Measurements from ENCODE around the gene MRC1.

Gene MRC1

DNA sequence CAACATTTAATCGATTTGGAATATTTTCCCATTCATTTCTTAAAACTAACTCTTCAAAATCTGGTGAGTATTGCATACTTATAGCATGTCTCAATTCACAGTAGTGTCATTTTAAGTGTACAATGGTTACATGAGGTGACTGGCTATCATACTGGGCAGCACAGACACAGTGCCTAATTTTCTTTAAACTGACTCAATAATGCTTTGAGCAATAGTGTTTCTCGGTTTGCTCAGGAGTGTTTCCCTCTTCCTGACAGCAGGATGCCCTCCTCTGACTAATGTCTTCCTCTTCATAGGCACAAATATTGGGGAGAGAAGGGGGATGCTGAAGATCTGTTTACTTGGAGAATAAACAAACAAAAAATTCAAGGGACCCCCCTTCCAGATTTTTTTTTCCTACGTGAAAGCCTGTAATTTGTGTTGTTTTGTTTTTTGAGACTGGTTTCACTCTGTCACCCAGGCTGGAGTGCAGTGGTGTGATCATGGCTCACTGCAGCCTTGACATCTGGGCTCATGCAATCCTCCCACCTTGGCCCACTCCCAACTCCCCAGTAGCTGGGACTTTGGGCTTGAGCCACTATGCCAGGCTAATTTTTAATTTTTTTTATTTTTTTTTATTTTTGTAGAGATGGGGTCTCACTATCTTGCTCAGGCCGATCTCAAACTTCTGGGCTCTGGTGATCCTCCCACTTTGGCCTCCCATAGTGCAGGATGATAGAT is 2.2 kb downstream of the MRC1 start:
- Mint-ChIP-seq H3K4me1 (ENCODE audit: low read depth) (no peaks in the 10 kb centered on the region), H3K9me3 (no peaks in the 10 kb centered on the region), H3K4me3 (no peak overlapping the region), H3K36me3 (ENCODE audit: low read depth) (no peaks in the 10 kb centered on the region), H3K27ac (no peak overlapping the region), H3K27me3 (ENCODE audit: low read depth) (peaks cover 10% of the 10 kb centered on the region)
- DNase-seq (ENCODE audit: low spot score), result no peak

DNA sequence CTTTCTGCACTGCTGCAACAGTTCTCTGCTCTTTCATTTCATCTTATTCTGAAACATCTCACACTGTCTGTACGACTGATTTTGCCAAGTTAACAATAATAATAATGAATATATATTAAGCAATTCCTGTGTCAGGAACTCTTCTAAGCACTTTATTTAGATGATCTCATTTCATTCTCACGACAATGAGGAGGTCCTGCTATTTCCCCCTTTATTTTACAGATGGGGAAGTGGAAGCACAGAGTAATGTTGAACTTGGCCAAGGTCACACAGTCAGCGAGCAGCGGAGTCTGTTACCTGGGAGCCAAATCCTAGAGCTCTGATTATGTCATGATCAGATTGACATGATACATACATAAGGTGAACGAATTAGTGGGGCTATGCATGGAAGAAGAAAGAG is 5.8 kb downstream of the MRC1 start:
- Mint-ChIP-seq H3K27ac (no peak overlapping the region), H3K4me3 (no peak overlapping the region), H3K27me3 (ENCODE audit: low read depth) (peaks cover 5% of the 10 kb centered on the region), H3K4me1 (ENCODE audit: low read depth) (no peaks in the 10 kb centered on the region), H3K36me3 (ENCODE audit: low read depth) (no peaks in the 10 kb centered on the region), H3K9me3 (no peaks in the 10 kb centered on the region)
- no peak for DNase-seq (ENCODE audit: low spot score)

DNA sequence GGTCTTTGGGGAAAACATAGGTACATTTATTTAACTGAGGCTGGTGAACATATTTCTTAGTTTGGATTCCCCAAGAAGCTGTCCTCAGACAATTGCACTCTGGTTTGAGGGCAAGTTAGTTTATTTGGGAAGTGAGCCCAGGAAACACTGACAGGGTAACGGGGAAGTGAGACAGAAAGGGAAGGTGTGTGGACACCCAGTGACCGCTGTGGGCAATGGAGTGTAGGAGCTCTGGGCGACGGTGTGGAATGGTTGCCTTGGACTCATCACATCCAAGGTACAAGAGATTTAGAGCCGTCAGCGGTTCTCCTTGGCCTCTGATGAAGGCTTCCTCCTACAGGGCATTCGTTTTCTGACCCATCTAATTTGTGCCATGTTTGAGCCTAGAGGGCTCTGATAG is 7.1 kb downstream of the MRC1 start:
- H3K4me3 Mint-ChIP-seq, result no peak overlapping the region
- H3K27me3 Mint-ChIP-seq (ENCODE audit: low read depth), result no peaks in the 10 kb centered on the region
- H3K9me3 Mint-ChIP-seq, result no peaks in the 10 kb centered on the region
- DNase-seq (ENCODE audit: low spot score), result no peak
- no peaks in the 10 kb centered on the region for H3K36me3 Mint-ChIP-seq (ENCODE audit: low read depth)
- H3K27ac Mint-ChIP-seq, result no peak overlapping the region
- no peaks in the 10 kb centered on the region for H3K4me1 Mint-ChIP-seq (ENCODE audit: low read depth)

DNA sequence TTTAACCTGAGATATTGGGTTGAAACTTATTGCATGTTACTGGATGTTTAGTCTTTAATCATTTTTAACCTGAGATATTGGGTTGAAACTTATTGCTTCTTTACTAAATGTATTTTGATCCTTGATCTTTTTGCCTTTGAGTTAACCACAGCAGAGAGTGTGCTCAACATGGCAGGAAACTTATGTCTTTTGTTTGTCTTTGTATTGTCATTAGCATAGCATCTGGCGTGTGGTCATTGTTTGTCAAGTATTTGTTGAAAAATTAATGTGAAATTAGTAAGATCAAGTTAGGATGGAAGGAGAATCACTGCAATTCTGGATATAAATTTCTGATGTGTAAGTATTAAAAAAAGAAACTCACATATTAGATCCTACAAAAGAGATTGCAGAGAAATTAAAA is 8.2 kb downstream of the MRC1 start:
- no peaks in the 10 kb centered on the region for H3K4me1 Mint-ChIP-seq (ENCODE audit: low read depth)
- no peaks in the 10 kb centered on the region for H3K36me3 Mint-ChIP-seq (ENCODE audit: low read depth)
- H3K9me3 Mint-ChIP-seq, result no peaks in the 10 kb centered on the region
- no peak overlapping the region for H3K4me3 Mint-ChIP-seq
- H3K27me3 Mint-ChIP-seq (ENCODE audit: low read depth), result no peaks in the 10 kb centered on the region
- no peak overlapping the region for H3K27ac Mint-ChIP-seq
- DNase-seq (ENCODE audit: low spot score), result no peak

DNA sequence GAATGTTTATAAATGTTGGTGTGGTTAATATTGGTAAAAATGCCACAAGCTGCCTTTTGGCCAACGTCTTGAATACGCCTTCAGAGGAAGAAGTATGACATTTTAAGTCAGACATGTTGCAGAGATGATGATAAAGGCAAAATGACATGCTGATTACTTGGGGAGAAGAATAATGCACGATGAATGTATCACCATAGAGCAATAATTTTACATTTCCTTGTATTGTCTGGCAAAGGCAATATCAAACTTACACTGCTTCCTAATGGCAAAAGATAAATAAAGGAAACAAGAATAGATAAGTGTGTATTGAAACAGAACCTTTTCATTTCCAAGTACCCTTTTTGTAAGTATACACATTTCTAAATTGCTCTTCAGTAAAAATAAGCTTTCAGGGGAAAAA is 8.6 kb downstream of the MRC1 start:
- no peaks in the 10 kb centered on the region for H3K36me3 Mint-ChIP-seq (ENCODE audit: low read depth)
- H3K27ac Mint-ChIP-seq, result no peak overlapping the region
- no peak overlapping the region for H3K4me3 Mint-ChIP-seq
- no peaks in the 10 kb centered on the region for H3K27me3 Mint-ChIP-seq (ENCODE audit: low read depth)
- no peaks in the 10 kb centered on the region for H3K4me1 Mint-ChIP-seq (ENCODE audit: low read depth)
- no peak for DNase-seq (ENCODE audit: low spot score)
- no peaks in the 10 kb centered on the region for H3K9me3 Mint-ChIP-seq

DNA sequence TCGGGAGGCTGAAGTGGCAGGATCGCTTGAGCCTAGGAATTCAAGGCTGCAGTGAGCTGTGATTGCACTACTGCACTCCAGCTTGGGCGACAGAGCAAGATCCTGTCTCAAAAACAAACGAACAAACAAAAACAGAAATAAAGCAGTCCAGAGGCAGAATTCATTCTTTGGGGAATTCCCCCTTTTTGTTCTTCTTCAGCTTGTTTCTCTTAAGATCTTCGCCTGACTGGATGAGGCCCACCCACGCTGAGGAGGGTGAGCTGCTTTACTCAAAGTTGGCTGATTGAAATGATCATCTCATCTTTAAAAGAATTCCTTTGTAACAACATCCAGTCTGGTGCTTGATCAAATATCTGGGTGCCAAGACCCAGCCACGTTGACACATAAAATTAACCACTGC is 10.7 kb downstream of the MRC1 start:
- Mint-ChIP-seq H3K4me3 (no peak overlapping the region), H3K36me3 (ENCODE audit: low read depth) (no peaks in the 10 kb centered on the region), H3K4me1 (ENCODE audit: low read depth) (no peaks in the 10 kb centered on the region), H3K27me3 (ENCODE audit: low read depth) (no peaks in the 10 kb centered on the region), H3K9me3 (no peaks in the 10 kb centered on the region), H3K27ac (no peak overlapping the region)
- no peak for DNase-seq (ENCODE audit: low spot score)

DNA sequence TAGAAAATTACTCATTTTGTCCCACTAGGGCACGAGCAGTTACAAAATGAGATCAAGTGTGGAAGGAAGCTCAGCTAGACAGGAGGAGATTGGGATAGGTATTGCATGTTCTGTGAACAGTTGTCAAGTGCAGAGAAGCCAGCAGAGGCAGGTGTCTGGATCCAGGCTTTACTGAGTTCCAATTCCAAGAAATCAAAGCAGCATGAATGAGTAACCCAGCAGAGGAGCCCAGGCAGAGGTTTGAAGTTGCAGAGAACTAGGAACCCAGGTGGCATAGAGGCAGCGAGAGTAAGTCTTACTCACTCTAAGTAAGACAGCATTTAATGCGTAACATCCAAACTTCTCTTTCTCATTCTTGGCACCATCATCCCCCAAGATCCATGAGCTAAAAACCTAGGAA is 11.8 kb downstream of the MRC1 start:
- H3K9me3 Mint-ChIP-seq, result no peaks in the 10 kb centered on the region
- no peaks in the 10 kb centered on the region for H3K27me3 Mint-ChIP-seq (ENCODE audit: low read depth)
- no peak overlapping the region for H3K27ac Mint-ChIP-seq
- no peak overlapping the region for H3K4me3 Mint-ChIP-seq
- H3K36me3 Mint-ChIP-seq (ENCODE audit: low read depth), result no peaks in the 10 kb centered on the region
- DNase-seq (ENCODE audit: low spot score), result no peak
- no peaks in the 10 kb centered on the region for H3K4me1 Mint-ChIP-seq (ENCODE audit: low read depth)

DNA sequence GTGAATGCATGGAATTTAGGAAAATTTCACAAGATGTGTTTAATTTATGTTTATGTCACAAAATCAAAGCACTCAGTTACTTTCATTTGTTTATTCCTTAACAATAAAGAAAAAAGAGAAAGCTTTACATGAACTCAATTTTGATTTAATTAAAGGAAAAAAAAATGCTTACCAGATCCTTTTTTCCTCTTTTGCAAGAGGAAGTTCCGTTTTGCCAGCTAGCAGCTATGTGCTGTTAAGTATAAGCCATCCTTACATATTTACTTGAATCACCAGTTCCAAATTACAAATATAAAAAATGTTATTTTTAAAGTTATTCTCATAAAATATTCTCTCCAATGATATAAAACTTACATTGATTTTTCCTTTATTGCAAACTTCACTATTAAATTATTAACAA is 12.7 kb downstream of the MRC1 start:
- Mint-ChIP-seq H3K27me3 (ENCODE audit: low read depth) (no peaks in the 10 kb centered on the region), H3K4me3 (no peak overlapping the region), H3K27ac (no peak overlapping the region), H3K4me1 (ENCODE audit: low read depth) (no peaks in the 10 kb centered on the region), H3K9me3 (no peaks in the 10 kb centered on the region), H3K36me3 (ENCODE audit: low read depth) (no peaks in the 10 kb centered on the region)
- no peak for DNase-seq (ENCODE audit: low spot score)

DNA sequence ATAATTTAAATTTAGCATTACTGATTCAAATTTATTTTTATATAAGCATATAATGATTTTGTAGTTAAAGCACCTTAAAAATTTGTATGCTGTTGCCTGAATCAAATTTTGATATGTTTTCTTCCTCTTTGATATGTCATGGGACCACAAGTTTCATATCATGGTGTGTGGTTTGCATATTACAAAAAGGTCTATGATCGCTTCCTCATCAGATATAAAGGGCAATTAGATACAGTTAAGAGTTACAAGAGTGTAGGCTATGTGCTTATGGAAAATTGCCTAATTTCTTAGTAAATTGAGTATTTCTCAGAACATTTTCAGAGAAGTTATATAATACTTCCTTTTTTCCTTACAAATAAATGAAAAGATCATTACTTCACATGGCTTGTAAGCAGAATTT is 22.2 kb downstream of the MRC1 start:
- H3K9me3 Mint-ChIP-seq, result no peaks in the 10 kb centered on the region
- no peak for DNase-seq (ENCODE audit: low spot score)
- no peaks in the 10 kb centered on the region for H3K27me3 Mint-ChIP-seq (ENCODE audit: low read depth)
- H3K4me1 Mint-ChIP-seq (ENCODE audit: low read depth), result no peaks in the 10 kb centered on the region
- H3K36me3 Mint-ChIP-seq (ENCODE audit: low read depth), result no peaks in the 10 kb centered on the region
- no peak overlapping the region for H3K4me3 Mint-ChIP-seq
- no peak overlapping the region for H3K27ac Mint-ChIP-seq

DNA sequence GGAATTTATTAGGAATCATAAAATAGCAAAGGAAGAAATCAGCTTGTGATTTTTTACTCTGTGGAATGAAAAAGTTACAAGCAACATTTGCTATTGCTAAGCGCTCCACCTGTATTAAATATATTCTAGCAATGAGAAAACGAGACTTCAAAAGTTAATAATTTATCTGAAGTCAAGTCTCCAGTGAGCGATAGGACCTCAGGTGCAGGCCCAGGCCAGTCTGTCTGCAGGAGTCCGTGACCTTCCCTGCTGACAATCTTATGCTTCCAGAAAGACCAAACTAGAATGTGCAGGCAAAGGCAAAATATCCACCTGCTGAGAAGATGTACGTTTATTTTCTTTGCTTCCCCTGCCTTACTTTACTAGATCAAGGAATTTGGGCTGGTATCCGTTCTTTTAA is 22.7 kb downstream of the MRC1 start:
- no peaks in the 10 kb centered on the region for H3K4me1 Mint-ChIP-seq (ENCODE audit: low read depth)
- H3K9me3 Mint-ChIP-seq, result no peaks in the 10 kb centered on the region
- H3K27me3 Mint-ChIP-seq (ENCODE audit: low read depth), result no peaks in the 10 kb centered on the region
- DNase-seq (ENCODE audit: low spot score), result no peak
- H3K27ac Mint-ChIP-seq, result no peak overlapping the region
- H3K36me3 Mint-ChIP-seq (ENCODE audit: low read depth), result no peaks in the 10 kb centered on the region
- no peak overlapping the region for H3K4me3 Mint-ChIP-seq

DNA sequence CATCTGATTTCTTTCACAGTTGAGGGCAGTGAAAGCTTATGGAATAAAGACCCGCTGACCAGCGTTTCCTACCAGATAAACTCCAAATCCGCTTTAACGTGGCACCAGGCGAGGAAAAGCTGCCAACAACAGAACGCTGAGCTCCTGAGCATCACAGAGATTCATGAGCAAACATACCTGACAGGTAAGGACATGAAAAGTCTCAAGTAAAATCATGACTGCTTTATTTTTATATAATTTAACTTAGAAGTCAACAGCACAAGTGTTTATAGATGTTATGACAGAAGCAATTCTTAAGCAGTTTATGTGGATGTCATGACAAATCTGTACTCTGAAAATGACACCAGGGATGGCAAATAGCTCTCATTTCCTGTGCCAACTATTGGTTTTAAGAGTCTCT is 24.5 kb downstream of the MRC1 start:
- no peak overlapping the region for H3K27ac Mint-ChIP-seq
- H3K9me3 Mint-ChIP-seq, result no peaks in the 10 kb centered on the region
- H3K36me3 Mint-ChIP-seq (ENCODE audit: low read depth), result no peaks in the 10 kb centered on the region
- H3K27me3 Mint-ChIP-seq (ENCODE audit: low read depth), result no peaks in the 10 kb centered on the region
- DNase-seq (ENCODE audit: low spot score), result no peak
- no peak overlapping the region for H3K4me3 Mint-ChIP-seq
- H3K4me1 Mint-ChIP-seq (ENCODE audit: low read depth), result no peaks in the 10 kb centered on the region

DNA sequence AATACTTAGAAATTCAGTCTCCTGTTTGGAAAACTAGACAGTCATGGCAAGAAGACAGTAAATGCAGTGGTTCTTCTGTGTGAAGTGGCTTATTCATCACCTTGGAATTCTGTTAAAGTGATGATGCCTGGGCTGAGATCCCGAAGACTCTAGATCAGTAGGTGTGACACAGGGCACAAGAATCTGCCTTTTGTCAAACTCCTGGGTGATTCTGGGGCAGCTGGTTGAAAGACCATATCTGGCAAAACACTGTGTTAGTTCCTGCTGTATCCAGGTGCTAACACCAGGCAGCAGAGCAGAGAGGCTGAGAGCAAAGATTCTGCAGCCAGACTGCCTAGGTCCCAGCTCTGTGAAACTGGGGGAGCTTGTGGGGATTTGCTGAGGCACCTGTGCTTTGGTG is 26.5 kb downstream of the MRC1 start:
- Mint-ChIP-seq H3K36me3 (ENCODE audit: low read depth) (no peaks in the 10 kb centered on the region), H3K27me3 (ENCODE audit: low read depth) (no peaks in the 10 kb centered on the region), H3K4me3 (no peak overlapping the region), H3K4me1 (ENCODE audit: low read depth) (no peaks in the 10 kb centered on the region), H3K9me3 (no peaks in the 10 kb centered on the region), H3K27ac (no peak overlapping the region)
- no peak for DNase-seq (ENCODE audit: low spot score)

DNA sequence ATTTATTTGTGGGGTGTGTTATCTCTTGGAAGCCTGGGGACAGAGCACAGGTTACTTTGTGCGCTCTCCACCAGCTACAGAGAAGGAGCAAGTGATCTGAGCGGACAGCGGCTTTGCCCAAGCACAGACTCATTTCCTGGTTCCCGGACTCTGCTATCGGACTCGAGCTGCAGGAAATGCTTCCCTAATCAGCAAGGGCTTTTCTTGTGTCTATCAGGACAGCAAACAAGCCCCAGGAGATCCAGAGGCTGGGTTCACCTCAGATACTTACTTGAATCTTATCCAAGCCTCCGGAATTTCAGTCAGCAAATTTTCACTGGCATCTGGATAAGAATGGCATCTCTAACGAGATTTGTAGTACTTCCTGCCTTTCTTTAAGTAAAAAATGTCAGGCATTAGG is 27.8 kb downstream of the MRC1 start:
- Mint-ChIP-seq H3K4me1 (ENCODE audit: low read depth) (no peaks in the 10 kb centered on the region), H3K27ac (no peak overlapping the region), H3K4me3 (no peak overlapping the region), H3K9me3 (no peaks in the 10 kb centered on the region), H3K27me3 (ENCODE audit: low read depth) (no peaks in the 10 kb centered on the region), H3K36me3 (ENCODE audit: low read depth) (no peaks in the 10 kb centered on the region)
- DNase-seq (ENCODE audit: low spot score), result no peak

DNA sequence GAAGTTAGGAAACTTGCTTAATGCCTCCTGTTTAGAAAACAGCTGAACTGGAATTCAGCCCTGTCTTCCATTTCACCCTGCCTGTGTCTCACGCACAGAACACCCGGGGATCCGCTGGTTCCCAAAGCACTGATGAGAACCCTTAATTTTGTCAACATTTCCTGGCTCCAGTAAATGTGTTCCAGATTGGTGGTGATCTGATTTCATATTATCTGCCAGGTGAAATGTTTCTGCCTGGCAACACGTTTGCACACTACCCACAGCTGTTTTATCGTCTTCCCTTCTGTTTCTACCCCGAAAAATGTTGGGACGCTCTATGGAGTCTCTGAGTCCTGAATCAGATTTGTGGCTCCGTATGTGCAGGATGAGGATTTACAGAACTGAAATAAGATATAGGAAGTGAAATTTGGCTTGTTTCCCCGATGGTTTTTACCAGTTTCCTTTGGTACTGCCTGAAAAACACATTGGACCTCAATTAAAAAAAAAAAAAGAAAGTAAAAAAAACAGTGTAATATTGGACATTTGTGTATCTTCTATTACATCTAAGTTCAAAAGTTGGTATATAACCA is 29.0 kb downstream of the MRC1 start:
- H3K27me3 Mint-ChIP-seq (ENCODE audit: low read depth), result no peaks in the 10 kb centered on the region
- no peak overlapping the region for H3K4me3 Mint-ChIP-seq
- no peaks in the 10 kb centered on the region for H3K36me3 Mint-ChIP-seq (ENCODE audit: low read depth)
- H3K9me3 Mint-ChIP-seq, result no peaks in the 10 kb centered on the region
- DNase-seq (ENCODE audit: low spot score), result no peak
- H3K27ac Mint-ChIP-seq, result no peak overlapping the region
- no peaks in the 10 kb centered on the region for H3K4me1 Mint-ChIP-seq (ENCODE audit: low read depth)

DNA sequence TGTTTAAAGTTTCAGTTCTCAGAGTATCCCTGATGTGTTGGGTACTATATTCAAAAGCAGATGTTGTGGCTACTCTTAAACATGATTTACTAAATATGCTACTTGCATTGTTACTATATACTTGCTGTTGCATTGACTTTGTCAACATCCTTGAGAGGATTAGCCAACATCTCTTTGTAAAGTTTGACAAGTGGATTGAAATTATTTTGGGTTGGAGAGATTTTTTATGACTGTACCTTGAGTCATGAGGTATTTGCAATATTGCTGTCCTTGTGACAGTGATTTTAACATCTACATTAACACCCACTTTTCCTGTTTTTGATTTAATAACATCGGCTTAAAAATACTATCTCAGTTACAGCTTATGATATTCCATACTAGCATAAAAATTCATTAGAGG is 31.9 kb downstream of the MRC1 start:
- Mint-ChIP-seq H3K27me3 (ENCODE audit: low read depth) (no peaks in the 10 kb centered on the region), H3K4me1 (ENCODE audit: low read depth) (no peaks in the 10 kb centered on the region), H3K9me3 (no peaks in the 10 kb centered on the region), H3K4me3 (no peak overlapping the region), H3K36me3 (ENCODE audit: low read depth) (no peaks in the 10 kb centered on the region), H3K27ac (no peak overlapping the region)
- DNase-seq (ENCODE audit: low spot score), result no peak
